CD4-positive, alpha-beta T cell treated with Interleukin-21 for 1 hour (primary cell): ENCODE data around the gene PRR12.

ENCODE experiments used
- DNase-seq: peaks from one replicate; pipeline ENCODE4 v3.0.0-alpha.2; 2020

PRR12 gene

DNA sequence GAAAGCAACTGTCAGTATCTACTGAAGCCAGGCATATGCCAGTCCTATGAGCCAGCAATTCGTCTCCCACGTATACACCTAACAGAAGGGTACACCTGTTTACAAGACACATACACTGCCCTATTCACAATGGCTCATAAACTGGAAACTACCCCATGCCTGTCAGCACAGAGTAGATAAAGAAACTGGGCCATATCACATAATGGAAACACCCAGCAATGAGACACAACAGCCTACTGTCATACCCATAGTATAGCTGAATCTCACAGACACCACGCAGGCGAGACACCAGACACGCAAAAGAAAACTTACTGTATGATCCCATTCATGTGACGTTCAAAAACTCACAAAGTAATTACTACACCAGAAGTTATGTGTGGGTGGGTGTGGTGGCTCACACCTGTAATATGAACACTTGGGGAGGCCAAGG lies 26.4 kb upstream of the PRR12 start:
- DNase-seq = no peak

DNA sequence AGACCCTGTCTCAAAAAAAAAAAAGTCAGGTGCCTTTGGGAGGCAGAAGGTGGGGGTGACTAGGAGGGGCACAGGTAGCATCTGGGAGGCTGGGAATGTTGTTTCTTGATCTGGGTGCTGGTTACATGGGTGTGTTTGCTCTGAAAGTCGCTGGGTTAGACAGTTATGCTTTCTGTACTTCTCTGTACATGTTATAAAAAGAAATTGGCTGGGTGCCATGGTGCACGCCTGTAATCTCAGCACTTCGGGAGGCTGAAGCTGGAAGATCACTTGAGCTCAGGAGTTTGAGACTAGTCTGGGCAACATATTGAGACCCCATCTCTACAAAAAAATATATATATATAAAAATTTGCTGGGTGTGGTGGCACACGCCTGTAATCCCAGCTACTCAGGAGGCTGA lies 25.7 kb upstream of the PRR12 start:
- DNase-seq = no peak

GRCh38 chr19:49566302-49566701 lies 24.7 kb upstream of the PRR12 start:
- DNase-seq = no peak

DNA sequence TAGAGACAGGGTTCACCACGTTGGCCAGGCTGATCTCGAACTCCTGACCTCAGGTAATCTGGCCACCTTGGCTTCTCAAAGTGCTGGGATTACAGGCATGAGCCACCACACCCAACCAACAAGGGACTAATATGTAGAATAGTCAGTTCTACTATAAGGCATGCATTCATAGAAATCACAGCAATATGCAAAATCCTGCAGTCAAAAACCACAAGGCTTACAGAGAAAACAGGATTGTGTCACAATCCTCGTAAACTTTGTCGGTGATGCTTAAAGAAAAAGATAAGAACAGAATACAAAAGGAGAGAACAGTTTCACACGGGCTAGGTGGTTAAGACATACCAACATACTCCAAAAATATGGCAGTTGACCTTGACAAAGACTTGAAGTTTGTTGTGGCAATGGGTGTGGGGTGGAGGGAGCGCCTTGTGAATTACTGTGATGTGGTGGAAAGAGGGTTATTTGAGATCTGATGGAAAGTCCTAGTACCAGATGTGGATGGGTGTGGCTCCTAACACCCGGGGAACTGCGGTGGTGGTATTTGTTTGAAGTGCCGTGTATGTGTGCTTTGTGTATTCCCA lies 23.0 kb upstream of the PRR12 start:
- peak; percentile 89 for DNase-seq

- peak; percentile 88 for DNase-seq
Measured at GRCh38 chr19:49570138-49570856, 20.7 kb upstream of the PRR12 start.

DNA sequence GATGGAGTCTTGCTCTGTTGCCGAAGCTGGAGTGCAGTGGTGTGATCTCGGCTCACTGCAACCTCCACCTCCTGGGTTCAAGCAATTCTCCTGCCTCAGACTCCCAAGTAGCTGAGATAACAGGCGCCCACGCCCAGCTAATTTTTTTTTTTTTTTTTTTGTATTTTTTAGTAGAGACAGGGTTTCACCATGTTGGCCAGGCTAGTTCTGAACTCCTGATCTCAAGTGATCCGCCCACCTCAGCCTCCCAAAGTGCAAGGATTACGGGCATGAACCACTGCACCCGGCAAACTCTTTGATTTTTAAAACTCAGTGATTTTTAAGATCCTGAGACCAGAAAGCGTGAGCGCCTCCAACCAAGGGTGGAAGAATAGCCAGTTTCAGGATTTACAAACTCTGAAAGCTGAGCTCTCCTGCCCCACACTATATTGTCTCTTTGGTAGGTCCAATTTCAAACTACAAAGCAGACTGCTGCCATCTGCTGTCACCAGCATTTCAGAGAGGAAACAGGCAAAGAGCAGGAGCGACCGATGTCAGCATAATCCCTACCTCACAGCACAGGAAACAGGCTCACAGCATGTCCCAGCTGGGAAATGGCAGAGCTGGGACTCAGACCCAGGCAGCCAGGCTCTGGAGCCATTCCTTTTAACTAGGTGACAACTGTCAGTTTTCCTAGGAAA lies 19.8 kb upstream of the PRR12 start:
- DNase-seq = peak; percentile 58

DNA sequence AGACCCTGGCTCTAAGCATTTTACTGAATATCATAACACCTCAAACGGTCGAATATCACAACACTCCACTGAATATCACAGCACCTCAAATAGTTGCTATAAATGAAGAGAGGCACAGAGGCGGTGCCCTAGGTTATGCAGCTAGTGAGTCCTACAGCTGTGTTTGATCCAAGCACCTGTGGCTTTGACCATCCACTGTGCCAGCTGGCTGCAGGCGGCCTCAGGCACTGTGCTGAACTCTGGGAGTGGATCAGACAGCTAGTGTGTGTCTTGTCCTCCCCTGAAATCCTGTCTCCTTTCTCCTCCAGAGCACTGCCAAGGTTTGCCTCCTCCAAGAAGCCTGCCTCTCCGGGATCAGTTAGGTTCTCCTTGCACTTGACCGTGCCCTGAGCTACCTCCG lies 18.0 kb upstream of the PRR12 start:
- no peak for DNase-seq

GRCh38 chr19:49573425-49573824 lies 17.6 kb upstream of the PRR12 start:
- no peak for DNase-seq

DNA sequence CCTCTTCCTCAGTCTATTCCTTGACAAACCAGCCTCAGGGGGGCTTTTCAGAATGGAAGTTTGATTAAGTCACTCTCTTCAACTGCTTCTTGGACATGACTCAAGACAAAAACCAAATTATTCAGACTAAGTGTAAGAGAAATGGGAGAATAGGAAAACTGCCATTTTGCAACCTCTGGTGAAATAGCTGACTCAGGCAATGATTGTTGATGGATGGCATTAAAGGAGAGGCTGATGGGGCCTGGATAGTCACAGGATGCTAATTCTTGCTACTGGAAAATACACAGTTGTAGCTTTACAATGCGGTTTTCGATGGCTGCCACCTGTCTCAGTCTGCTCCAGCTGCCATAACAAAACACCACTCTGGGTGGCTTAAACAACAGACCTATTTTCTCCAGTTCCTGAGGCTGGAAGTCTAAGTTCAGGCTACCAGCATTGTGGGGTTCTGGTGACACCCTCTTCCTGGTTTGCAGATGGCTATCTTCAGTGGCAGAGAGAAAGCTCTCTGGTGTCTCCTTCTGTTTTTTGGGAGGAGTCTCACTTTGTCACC lies 16.7 kb upstream of the PRR12 start:
- no peak for DNase-seq

DNA sequence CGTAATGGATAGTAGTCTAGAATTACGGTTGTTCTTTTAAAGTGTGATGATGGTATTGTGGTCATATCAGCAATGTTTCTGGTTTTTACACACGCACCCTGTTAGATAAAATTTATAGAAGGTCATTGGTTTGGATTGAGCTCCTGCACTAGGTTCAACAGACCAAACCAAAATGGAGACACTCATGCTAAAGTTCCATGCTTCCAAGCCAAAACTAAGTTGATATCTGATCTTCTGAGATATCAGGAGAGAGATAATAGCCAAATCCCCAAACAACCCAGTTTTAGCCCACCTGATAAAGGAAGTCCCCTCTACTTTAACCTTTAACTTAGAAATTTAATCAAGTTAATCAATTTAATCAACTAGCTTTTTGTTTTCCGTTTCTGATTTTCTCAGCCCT lies 11.8 kb upstream of the PRR12 start:
- no peak for DNase-seq

DNA sequence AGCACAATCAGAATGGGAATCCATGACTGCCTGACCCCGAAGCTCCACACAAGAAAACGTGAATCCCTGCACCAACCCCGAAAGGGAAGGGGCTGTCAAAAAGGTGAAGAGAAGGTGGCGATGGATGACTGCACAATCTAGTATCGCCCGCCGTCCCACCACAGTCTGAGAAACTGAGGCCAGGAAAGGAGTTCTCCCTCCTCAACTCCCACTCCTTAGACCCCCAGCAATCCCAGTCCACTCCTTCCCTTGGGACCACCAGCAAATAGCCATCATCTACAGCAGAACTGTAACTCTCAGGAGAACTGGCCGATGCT lies 11.1 kb upstream of the PRR12 start:
- DNase-seq = no peak

GRCh38 chr19:49580264-49581006 lies 10.5 kb upstream of the PRR12 start, which contains the start of gene NOSIP:
Gene NOSIP, minus strand, starts transcription at chr19:49580556. Its CDS starts 19,865 bp downstream, at chr19:49560691.
- DNase-seq = peak; percentile 98

DNA sequence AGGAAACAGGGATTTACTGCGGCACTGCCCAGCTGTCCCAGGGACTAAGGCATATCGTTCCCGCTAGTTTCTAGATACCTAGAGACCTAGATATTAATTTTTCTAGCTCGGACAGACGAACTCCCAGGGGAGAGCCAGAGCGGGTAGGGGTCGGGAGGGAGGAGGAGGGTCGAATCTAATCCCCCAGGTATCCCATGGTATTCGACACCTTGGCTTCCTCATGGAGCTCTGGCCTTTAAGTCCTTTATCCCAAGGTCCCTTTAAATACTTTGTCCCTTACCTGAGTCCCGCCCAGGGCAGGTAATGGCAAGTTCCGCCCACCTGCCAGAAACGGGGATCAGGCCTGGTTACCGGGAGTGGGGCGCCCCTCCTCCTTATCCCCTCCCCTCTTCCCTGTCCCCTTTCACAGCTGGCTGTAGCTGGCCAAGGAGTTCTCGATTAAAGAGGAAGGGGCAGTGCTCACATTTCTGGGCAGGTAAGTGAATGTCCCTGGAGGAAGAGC lies 9.9 kb upstream of the PRR12 start, which contains the start of gene PRRG2:
TSS of gene PRRG2 (plus strand) at position 310 of the 502 bp plus-strand sequence. CDS start 1,904 bp downstream, outside the sequence.
- no peak for DNase-seq

DNA sequence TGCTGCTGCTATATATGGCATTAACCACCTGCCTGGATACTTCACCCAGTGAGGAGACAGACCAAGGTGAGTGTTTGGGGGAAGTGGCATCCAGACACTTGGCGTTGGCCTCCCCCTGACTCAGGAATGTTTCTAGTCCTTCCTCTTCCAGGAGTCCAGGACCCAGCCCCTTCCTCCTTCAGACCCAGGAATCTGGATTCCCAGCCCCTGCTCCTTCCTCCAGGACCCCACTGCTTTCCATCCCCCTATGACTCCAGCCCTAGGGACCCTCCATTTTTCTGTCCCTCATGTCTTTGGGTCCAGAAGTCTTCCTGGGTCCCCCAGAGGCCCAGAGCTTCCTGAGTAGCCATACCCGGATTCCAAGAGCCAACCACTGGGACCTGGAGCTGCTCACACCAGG lies 7.7 kb upstream of the PRR12 start:
- DNase-seq = no peak

DNA sequence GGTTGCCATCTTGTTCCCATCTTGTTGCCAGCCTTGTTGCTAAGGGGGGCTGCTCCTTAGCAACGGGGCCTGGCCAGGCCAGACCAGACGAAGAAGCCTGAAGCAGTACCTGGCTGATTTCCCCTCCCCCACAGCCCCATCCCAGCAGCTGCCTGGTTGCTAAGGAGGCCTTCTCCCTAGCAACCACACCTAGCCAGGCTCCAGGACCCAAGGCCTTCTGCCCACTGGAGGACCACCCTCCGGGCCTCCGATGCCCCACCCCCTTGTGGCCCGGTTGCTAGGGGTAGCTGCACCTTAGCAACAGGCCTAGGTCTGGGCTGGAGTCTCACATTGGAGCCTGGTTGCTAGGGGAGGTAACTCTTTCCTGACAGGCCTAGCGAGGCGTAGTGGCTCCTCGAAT lies 6.0 kb upstream of the PRR12 start:
- DNase-seq = no peak

GRCh38 chr19:49587227-49587626 lies 3.8 kb upstream of the PRR12 start:
- no peak for DNase-seq

- peak; percentile 39 for DNase-seq
Measured at GRCh38 chr19:49588365-49589122, 2.4 kb upstream of the PRR12 start.

DNA sequence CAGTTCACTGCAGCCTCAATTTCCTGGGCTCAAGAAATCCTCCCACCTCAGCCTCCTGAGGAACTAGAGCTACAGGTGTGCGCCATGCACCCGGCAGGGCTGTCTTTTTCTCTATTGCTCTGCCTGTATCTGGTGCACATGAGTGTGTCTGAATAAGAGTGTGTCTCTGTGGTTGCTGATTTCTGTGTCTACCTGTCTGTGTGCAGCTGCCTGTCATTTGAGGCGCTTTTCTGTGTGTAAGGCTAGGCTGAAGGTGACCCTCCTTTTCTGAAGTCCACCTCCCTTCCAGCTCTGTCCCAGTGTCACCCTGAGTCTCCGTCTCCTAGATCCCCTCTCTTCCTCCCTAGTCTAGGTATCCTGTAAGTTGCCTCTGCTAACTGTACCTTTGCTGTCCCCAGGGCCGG lies 1.5 kb upstream of the PRR12 start:
- DNase-seq = no peak

- DNase-seq = peak; percentile 98
Measured at GRCh38 chr19:49590071-49590970, 661 bp upstream of the PRR12 start.

GRCh38 chr19:49591731-49592485 lies 926 bp downstream of the PRR12 start:
- DNase-seq = peak; percentile 46
